Measurements from ENCODE around the gene BCL7C. TPM values are rescaled to one million over a fixed set of nuclear protein-coding genes. Genes with fewer than 3 reads are reported as not detected.

The BCL7C gene
- total RNA-seq, 1 donor from 2014 or later, result 46.2 TPM

DNA sequence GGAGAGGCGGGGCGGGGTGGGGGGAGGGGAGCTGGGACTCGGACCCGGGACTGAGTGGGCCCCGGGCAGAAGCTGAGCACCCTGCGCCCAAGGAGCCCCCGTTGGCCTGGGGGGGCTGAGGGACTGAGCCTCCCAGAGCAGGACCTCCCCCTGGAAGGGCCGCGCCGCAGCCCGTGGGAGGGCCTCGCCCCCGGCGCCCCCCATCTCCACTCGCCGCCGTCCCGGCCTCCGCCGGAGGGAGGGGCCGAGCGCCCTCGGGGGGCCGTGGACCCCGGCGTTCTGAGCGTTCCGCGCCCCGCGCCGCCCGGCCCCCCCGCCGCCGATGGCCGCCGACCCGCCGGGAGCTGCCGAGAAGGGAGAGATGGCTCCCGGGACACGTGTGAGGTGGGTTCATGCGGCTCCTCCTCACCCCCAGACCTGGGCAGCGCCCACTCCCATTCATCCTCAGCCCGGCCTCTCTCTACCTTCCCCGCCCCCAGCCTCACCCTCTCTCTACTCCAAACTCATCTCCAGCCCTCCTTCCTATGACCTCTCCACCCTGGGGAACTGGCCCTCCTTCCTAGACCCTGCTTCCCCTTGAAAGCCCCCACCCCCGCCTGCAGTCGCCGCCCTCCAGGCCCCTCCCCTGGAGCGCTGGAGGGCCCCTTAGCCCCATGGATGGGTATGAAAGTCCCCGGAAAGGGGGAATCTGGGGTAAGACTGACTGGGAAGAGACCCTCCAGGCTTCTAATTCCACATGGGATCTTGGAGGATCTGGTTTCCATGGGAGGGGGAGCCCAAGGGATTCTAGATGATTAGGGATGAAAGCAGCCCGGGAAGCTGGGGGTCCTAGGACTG, 30.4 kb upstream of the BCL7C start:
- peaks cover 0 to 2% of the 10 kb centered on the region in 2 donors for H3K36me3 ChIP-seq
- H3K9me3 ChIP-seq, result no peaks in the 10 kb centered on the region
- no peak for TF ChIP-seq CTCF (IDR thresholded peaks at IDR 0.05)
- DNase-seq (ENCODE audit: low spot score in 2 of 2), result peak in 1 of 2 donors; percentile 72
- peaks cover 3 to 4% of the 10 kb centered on the region in 2 donors for H3K4me1 ChIP-seq
- H3K27me3 ChIP-seq, result no peaks in the 10 kb centered on the region
- H3K4me3 ChIP-seq, result peak overlapping the region; percentile 71 to 82
- intact Hi-C loops (cut with DNase I), result loop anchor here (2.0 kb wide), 1 partner anchor 17 kb away; no protein-coding TSS in a partner anchor
- peak overlapping the region; percentile 95 to 97 for H3K27ac ChIP-seq

DNA sequence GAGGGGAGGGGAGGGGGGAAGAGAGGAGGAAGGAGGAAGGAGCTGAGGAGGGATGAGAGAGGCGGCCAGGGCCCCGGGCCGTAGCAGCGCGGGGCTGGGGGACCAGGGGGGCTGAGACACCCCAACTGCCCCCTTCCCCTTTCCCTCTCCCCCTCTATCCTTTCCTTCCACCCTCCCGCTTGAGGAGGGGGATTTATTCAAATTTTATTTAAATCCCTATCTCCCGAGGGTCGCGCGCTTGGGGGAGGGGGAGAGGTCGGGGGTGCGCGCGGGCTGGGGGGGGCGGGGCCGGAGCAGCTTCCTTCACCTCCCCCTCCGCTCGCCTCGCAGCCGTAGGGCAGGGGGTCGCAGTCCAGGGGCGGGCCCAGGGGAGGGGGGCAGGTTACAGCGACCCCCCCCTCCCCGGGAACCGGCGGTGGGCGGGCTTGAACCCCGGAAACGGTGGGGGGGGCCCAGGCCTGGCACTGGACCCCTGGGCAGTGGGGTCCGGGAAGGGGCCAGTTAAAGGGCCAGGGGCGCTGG, 29.7 kb upstream of the BCL7C start, which contains the start of gene FBXL19:
Gene FBXL19 (plus strand): TSS at position 19 of the 522 bp plus-strand sequence. CDS start 2,183 bp downstream, outside the sequence.
- Histone ChIP-seq H3K36me3 (peaks cover 0 to 2% of the 10 kb centered on the region in 2 donors), H3K9me3 (no peaks in the 10 kb centered on the region), H3K27ac (peak within 1 kb of the TSS; percentile 95 to 97), H3K4me1 (peaks cover 3 to 4% of the 10 kb centered on the region in 2 donors), H3K4me3 (peak within 1 kb of the TSS; percentile 71 to 82), H3K27me3 (no peaks in the 10 kb centered on the region)
- peak in 1 of 2 donors; percentile 79 for DNase-seq (ENCODE audit: low spot score in 2 of 2)
- TF ChIP-seq CTCF (IDR thresholded peaks at IDR 0.05), result no peak
- intact Hi-C loops (cut with DNase I), result loop anchor here (1.0 to 2.0 kb wide), 4 partner anchors 17 to 273 kb away; partner anchors contain the start of genes ORAI3, PRR14 and SETD1A

DNA sequence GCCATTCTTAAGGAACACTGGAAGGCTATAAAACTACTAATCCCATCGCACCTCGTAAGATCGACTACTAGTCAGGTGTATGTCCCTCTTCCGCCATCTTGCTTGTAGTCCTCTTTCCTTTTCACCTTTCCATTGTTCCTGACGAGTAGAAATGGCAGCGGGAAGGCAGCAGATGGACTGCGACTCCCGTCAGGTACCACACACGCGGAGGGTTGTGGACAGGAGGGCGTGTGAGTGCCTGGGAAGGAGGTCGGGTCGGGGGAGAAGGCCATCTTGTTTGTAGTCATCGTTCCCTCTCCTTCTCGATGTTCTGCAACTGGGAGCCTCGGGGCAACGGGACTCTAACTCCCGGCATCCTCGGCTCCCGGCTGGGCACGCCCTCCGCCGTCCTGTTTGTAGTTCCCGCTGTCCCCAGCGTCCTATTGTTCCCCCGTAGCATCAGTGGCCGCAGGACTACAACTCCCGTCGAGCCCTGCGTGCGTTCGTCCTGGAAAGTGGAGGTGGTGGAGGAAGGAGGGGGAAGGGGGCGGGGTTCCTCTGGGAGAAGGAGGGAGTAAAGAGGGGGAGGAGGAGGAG, 29.2 kb upstream of the BCL7C start:
- Histone ChIP-seq H3K4me1 (peaks cover 3 to 4% of the 10 kb centered on the region in 2 donors), H3K36me3 (no peaks in the 10 kb centered on the region), H3K9me3 (no peaks in the 10 kb centered on the region), H3K27ac (peak overlapping the region; percentile 95 to 97), H3K27me3 (no peaks in the 10 kb centered on the region), H3K4me3 (peak overlapping the region; percentile 71 to 82)
- DNase-seq (ENCODE audit: low spot score in 2 of 2), result peak; percentile 99 to 100
- TF ChIP-seq CTCF (IDR thresholded peaks at IDR 0.05), result no peak
- intact Hi-C loops (cut with DNase I), result loop anchor here (1.0 to 2.0 kb wide), 5 partner anchors 26 to 272 kb away; partner anchors contain the start of genes CTF1, FBRS, ORAI3 and PRR14

DNA sequence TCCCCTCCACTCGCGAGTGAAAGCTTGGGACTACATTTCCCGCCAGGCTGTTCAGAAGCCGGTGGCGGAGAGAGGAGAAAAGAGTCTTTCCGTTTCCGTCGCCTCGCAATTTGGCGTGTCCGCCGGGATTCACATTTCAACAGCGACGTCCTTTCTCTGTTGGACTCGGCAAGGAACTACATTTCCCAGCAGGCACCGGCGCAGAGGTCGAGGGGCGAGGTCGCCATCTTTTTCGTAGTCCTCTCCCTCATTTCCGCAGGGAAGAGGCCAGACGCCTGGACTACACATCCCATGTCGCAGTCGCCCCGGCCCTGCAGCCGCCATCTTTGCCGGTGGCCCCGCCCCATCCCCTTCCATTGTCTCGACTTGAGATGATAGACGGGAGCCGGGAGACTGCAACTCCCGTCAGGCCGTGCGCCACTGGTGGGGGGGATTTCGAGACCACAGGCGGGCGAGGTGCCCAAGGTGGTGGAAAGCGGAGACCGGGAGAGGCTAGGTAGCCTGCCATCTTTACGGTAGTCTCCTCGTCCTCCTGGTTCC, 28.6 kb upstream of the BCL7C start:
- peak; percentile 100 for DNase-seq (ENCODE audit: low spot score in 2 of 2)
- Histone ChIP-seq H3K4me1 (peaks cover 3 to 4% of the 10 kb centered on the region in 2 donors), H3K27me3 (no peaks in the 10 kb centered on the region), H3K27ac (peak overlapping the region; percentile 95 to 97), H3K4me3 (peak overlapping the region; percentile 71 to 82), H3K9me3 (no peaks in the 10 kb centered on the region), H3K36me3 (no peaks in the 10 kb centered on the region)
- intact Hi-C loops (cut with DNase I), result loop anchor here (1.0 to 2.0 kb wide), 4 partner anchors 26 to 272 kb away; partner anchors contain the start of genes CTF1, FBRS, ORAI3 and PRR14
- no peak for TF ChIP-seq CTCF (IDR thresholded peaks at IDR 0.05)

GRCh38 chr16:30921748-30922419, 28.0 kb upstream of the BCL7C start:
- no peaks in the 10 kb centered on the region for H3K9me3 ChIP-seq
- intact Hi-C loops (cut with DNase I), result loop anchor here (1.0 to 2.0 kb wide), 6 partner anchors 26 to 271 kb away; partner anchors contain the start of genes CTF1, FBRS, ORAI3 and PRR14

More at GRCh38 chr16:30921748-30922419, 28.0 kb upstream of the BCL7C start:
- H3K36me3 ChIP-seq, result no peaks in the 10 kb centered on the region
- H3K4me3 ChIP-seq, result peak overlapping the region; percentile 64 to 65
- TF ChIP-seq CTCF (IDR thresholded peaks at IDR 0.05), result peak; percentile 87 to 93 (median 92)
- H3K4me1 ChIP-seq, result peaks cover 3 to 4% of the 10 kb centered on the region in 2 donors
- peak overlapping the region; percentile 95 to 97 for H3K27ac ChIP-seq
- peak; percentile 69 to 95 for DNase-seq (ENCODE audit: low spot score in 2 of 2)
- no peaks in the 10 kb centered on the region for H3K27me3 ChIP-seq

Data from ascending aorta (tissue), 2 donors.